ENCODE measurements around the gene IDUA. TPM values are rescaled to one million over a fixed set of nuclear protein-coding genes. Genes with fewer than 3 reads are reported as not detected.
"Not testable (repeated sequence)": the region's sequence is repeated elsewhere in the genome, so short reads cannot be mapped to it uniquely, and the experiment has no call there.

IDUA gene
- total RNA-seq: 21.8 TPM

GRCh38 chr4:986879-987623 is at the start of gene IDUA:
Gene IDUA (plus strand): TSS chr4:987044. CDS start chr4:987085, 41 bp downstream.
- peak; percentile 65 to 91 (median 91) for DNase-seq (ENCODE audit: low read depth in 2 of 3, low spot score in 2 of 3)

- not testable (repeated sequence) for DNase-seq (ENCODE audit: low read depth in 2 of 3, low spot score in 2 of 3)
These were observed 47.3 kb upstream of the IDUA start for GRCh38 chr4:939508-939907.

GRCh38 chr4:945274-946102 is 41.4 kb upstream of the IDUA start:
- DNase-seq (ENCODE audit: low read depth in 2 of 3, low spot score in 2 of 3): no peak

- no peak for DNase-seq (ENCODE audit: low read depth in 2 of 3, low spot score in 2 of 3)
These were observed 40.8 kb upstream of the IDUA start for GRCh38 chr4:946103-946450.

GRCh38 chr4:946517-947471 is 40.0 kb upstream of the IDUA start:
- DNase-seq (ENCODE audit: low read depth in 2 of 3, low spot score in 2 of 3): no peak

- DNase-seq (ENCODE audit: low read depth in 2 of 3, low spot score in 2 of 3): no peak
These were observed 39.3 kb upstream of the IDUA start for GRCh38 chr4:947491-947971.

GRCh38 chr4:948101-948935 is 38.5 kb upstream of the IDUA start:
- DNase-seq (ENCODE audit: low read depth in 2 of 3, low spot score in 2 of 3): no peak

GRCh38 chr4:948936-949300 is 37.9 kb upstream of the IDUA start:
- no peak for DNase-seq (ENCODE audit: low read depth in 2 of 3, low spot score in 2 of 3)

- DNase-seq (ENCODE audit: low read depth in 2 of 3, low spot score in 2 of 3): no peak
These were observed 37.2 kb upstream of the IDUA start for GRCh38 chr4:949656-950055.

- no peak for DNase-seq (ENCODE audit: low read depth in 2 of 3, low spot score in 2 of 3)
These were observed 36.5 kb upstream of the IDUA start for GRCh38 chr4:950136-951020.

GRCh38 chr4:951186-951585 is 35.7 kb upstream of the IDUA start:
- no peak for DNase-seq (ENCODE audit: low read depth in 2 of 3, low spot score in 2 of 3)

- DNase-seq (ENCODE audit: low read depth in 2 of 3, low spot score in 2 of 3): no peak
These were observed 35.0 kb upstream of the IDUA start for GRCh38 chr4:951594-952468.

- DNase-seq (ENCODE audit: low read depth in 2 of 3, low spot score in 2 of 3): no peak
These were observed 33.8 kb upstream of the IDUA start for GRCh38 chr4:952881-953573.

- DNase-seq (ENCODE audit: low read depth in 2 of 3, low spot score in 2 of 3): no peak
These were observed 33.3 kb upstream of the IDUA start for GRCh38 chr4:953574-953915.

- no peak for DNase-seq (ENCODE audit: low read depth in 2 of 3, low spot score in 2 of 3)
These were observed 32.4 kb upstream of the IDUA start for GRCh38 chr4:954211-955020.

GRCh38 chr4:955161-955921 is 31.5 kb upstream of the IDUA start:
- DNase-seq (ENCODE audit: low read depth in 2 of 3, low spot score in 2 of 3): no peak
